Ecto neural progenitor cell (in vitro differentiated cells): ENCODE results near the gene CARD16.
"Not testable (repeated sequence)": the region's sequence is repeated elsewhere in the genome, so short reads cannot be mapped to it uniquely, and the experiment has no call there.

Experiments
- DNase-seq: peaks from one replicate; pipeline ENCODE4 v3.0.0-alpha.2; 2018; ENCODE audit warnings: low spot score

CARD16 gene

DNA sequence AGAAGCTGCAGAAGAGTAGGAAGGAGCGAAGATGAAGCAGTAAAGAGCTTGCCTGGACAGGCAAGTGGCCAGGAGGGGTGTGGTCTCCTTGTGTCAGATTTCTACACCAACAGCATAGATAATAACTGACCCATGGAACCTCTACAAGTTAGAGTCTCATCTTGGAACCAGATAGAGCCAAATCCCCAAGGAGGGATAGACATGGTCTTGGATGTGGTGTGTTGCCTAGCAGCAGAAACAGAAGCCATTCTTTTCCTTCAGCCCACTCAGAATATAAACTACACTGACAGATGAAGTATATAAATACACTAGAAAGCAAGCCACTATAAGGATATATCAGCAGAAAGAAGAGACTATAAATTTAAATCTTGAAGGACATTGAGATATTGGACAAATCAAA lies 4.3 kb upstream of the CARD16 start:
- no peak for DNase-seq

DNA sequence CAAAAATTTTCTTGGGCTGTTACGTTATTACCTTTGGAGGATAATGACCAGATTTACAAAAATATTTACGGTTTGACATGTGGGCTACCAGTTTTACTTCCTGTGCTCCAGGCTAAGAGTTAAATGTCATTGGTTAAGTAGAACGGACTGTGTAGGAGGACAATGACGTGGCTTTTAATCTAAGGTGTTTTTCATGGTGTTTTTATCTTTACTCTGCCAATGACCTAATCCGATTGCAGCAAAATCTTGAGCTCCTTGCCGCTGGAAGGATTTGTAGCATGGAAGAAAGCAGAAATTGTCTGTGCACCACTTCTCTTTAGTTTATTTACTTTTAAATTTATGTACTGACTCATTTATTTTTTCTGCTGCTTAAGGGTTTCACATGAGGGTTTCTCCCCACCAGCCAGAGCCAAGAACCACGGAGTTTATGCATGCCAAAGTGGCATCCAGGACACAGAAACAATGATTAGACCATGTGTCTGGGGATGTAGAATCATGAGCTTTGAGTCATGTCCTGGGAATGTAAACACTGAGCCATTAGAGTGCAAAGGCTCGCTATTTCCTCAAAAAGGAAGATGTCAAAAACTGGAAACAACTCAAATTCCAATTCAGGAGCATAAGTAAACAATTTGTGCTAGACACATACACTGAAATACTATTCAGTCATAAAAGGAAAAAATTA lies 1.9 kb upstream of the CARD16 start:
- no peak for DNase-seq

DNA sequence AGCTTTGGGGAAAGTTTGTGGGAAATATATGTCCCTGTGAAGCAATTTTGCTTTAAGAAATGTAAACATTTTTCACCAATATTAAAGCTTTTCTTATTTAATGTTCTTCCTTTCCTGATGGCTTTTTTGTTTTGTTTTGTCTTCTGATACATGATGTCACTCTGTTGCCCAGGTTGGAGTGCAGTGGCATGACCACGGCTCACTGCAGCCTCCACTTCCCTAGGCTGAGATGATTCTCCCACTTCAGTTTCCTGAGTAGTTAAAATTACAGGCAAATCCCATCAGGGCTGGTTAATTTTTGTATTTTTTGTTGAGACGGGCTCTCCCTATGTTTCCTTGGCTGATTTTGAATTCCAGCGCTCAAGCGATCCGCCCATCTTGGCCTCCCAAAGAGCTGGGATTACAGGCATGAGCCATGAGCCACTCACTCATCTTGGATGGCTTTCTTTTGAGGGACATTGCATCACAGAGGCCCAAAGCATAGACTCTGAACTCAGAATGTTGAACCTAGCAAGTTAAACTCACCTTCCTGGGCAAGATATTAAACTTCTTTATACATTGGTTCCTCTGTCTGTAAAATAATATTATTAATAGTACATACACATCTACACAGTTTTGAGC lies 651 bp upstream of the CARD16 start:
- no peak for DNase-seq

DNA sequence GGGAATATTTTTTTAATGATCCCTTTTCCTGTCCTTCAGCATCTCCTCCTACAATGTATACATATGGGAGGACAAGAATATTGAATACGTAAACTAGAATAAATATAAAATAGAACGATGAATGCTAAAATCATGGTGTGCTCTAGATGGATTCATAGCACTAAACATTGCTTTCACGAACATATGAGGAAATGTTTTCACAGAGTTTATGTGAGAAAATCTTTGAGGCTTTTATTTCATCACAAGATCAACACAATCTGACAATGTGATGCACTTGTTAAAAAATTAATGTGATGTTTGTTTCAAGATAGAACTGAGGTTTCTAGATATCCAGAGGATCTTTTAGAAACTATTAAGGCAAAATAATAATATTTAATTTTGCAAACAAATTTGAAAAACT lies 3.0 kb downstream of the CARD16 start:
- DNase-seq: no peak

DNA sequence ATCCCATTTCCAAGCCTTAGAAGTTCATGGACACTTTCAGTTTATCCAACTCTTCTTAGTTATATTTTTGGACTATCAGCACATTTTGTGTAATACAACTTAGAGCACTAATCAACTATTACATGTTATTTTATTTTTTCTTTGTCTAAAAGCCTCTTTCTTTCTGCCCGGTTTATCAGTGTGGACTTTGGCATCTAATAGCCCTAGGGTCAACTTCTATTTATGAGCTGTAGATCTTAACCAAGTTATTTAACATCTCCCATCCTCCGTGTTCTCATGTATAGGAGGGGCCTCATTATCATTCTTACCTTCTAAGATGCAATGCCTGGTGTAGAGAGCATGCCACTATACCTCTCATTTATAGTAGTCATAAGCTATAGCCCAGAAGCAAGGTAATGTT lies 4.4 kb downstream of the CARD16 start:
- no peak for DNase-seq

DNA sequence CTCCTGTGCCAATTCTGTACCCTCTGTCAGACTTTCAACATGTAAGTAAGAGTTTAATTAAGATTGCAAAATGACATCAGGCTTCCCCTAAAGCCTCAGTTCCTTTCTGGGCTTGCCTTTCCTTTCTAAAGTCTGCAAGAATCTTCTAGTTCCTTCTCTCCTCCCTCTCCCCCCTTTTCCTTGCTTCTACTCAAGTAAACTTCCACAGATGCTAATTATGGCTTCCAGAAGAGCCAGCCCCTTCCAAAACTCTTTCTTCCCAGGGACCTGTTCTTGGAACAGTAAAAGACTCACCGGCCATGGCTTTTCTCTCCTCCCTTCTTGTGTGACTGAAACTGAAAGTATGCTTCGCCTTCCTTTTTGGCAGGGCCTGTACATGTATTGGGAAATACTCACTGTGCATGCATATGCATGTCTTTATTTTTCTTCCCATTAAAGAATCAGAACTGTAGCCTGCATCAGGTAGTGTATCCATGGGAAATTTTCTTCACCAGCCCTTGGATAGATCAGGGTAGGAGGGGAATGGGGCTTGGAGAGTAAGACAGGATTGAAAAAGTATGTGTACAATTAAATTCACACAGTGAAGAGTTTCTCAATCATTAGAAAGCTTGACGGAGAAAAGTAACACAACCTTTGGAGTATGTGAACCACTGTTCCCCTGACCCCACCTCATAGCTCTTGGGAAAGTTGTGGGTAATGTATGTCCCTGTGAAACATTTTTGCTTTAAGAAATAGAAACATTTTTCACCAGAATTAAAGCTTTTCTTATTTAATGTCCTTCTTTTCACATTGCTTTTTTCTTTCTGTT lies 10.1 kb downstream of the CARD16 start, which contains the start of gene CASP1:
Gene CASP1, minus strand, starts transcription at position 332 of the 808 bp plus-strand sequence. Its CDS starts 31 bp downstream, at position 301.
- DNase-seq: no peak

DNA sequence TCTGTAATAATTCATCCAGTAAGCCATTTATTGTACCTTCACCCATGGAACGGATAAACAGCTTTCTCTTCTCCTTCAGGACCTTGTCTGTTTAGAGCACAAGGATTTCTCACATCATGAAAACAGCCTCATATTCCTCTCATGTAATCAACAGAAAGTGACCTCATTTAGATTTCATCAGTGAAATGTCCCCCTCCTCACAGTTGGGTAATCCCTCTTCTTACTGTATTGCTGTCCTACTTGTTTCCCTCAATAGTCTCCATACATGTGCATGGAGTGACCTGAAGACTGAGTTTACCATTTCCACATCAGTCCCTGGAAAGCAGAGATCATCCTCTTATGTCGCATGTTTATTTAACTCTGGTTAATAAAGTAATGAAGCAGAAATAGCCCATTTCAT lies 10.7 kb downstream of the CARD16 start:
- DNase-seq: not testable (repeated sequence)

DNA sequence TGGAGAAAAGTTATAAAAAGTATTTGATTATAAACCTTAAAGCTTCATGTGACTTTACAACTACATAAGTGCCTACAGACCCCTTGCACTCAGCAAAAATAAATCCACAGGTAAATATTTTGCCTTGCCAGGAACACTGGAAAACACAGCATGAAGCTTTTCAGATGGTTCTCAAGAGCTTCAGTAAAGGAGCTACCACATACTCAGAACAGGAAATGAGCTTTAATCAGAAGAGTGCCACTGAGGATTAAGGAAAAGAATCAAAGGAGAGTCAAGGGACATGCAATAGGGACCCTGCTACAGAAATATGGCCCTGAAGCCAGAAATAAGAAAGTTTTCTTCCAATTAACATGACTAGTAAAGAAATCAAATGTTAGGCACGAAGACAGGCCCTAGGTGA lies 11.4 kb downstream of the CARD16 start:
- no peak for DNase-seq

DNA sequence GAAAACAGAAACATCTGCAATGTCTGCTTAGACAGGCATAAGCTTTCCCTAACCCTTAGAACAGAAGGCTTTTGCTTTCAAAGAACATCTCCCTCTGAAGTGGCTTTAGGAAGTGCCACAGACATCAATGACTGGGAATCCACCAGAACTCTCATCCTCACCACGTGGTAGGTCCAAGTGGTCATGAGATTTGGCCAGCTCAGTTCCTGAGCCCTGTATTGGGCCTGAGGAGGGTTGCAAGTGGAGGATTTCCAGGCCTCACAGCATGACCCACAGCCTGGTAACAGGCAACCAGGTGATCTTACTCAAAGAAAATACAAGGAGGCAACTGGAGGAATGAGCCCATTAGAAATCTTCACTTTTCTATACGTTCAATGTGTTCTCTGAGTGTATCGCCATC lies 11.8 kb downstream of the CARD16 start:
- no peak for DNase-seq

DNA sequence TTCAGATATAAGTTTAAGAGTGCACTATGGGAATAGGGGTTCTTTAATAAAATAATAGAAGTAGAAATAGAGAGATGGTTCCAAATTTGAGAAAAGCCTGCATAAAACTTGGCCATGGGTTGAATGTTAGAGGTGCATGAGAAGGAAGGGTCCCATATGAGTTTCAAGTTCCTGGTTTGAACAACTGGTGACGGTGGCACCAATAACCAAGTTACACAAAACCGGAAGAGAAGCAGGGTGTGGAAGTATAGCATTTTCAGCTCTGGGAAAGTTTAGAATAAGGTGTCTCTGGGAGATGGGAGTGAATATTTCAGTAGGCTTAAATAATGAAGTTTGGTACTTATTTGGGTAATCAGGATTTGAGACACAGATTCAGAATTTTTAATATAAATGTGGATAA lies 12.6 kb downstream of the CARD16 start:
- DNase-seq: no peak

DNA sequence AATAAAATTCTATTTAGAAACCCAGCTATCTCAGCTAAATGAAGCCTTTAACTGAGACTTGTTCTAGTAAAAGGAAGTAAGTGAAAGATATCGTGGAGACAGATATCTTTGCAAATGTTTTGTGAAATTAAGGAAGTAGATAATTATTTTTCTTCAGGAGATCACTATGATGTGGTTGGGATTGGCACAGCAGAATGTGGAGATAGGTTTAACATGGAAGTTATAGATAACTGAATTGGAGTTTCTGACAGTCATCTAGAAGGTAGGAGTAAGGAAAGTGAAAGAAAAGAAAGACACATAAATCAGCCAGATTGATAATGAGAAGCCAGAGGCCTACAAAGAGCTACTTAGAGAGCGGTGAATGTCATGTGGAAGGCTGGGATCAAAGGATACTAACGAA lies 17.5 kb downstream of the CARD16 start:
- no peak for DNase-seq

DNA sequence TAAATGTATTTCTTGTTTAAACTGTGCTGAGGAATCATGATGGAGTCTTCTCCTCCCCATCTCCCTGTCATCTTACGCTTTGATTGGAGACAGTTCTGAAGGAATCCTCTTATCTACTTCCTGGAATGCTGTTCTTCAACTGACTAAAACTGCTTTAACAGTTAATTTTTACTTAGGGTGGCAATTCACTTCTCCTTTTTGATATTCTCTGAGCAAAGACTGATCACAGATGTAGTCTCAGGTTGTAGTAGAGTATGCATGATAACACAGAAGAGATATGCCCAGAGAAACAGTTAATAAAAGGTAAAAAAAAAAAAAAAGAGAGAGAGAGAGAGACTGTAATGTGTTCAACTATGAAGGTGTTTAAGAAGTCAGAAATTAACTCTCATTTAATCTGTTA lies 20.7 kb downstream of the CARD16 start:
- DNase-seq: no peak

DNA sequence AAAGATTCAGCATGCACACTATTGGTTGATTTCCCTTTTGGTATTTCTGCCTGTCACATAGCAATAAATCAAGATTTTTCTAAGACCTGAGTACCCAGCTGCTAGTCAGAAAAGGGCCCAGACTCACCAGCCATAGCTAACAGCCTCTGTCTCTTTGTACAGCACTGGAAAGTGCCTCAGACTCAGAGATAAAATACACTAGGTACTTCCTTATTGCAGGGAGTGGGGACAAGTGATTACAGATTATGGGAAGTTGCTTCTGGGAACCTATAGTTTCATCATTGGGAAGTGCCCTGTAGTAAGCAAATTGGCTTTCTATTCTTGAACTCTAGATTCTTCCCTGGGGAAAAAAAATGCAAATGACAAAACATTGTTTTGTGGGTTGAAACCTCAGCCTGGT lies 22.1 kb downstream of the CARD16 start, which contains the start of gene CASP5:
Gene CASP5, minus strand, starts transcription at position 166 of the 400 bp plus-strand sequence. Its CDS starts 32 bp downstream, at position 134.
- no peak for DNase-seq

DNA sequence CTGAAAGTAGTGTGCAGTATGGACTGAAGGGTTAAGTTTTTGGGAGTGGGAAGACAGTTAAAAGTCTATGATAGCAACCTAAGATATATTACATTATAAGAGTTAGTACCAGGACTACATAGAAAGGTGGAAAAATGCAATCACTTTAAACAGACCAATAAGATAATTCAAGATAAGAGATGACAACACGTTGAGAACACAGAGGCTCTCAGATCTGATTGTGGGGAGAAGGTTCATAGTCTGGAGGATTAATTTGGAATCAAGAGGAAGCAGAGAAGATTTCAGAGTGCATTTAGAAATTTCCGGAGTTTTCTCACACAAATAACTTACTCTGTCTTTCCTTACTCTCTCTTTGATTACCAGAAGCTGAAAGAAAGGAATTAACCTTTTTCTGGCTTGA lies 22.6 kb downstream of the CARD16 start:
- DNase-seq: no peak

DNA sequence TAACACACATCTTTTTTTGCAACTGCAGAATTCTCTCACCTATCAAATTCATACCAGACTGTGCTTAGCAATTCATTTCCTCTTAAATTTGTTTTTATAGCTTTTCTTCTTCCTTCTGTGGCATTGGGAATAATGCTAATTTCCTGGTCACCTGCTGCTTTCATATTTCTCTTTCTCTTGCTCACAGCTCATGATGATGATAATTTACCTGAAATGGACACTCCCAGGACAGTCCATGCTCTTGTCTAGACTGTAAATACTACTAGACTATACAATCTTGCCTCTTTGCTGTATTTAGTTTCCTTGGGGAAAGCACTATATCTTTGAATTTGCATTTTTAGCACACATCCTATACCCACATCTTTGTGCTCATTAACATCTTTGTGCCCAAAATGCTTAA lies 37.7 kb downstream of the CARD16 start:
- no peak for DNase-seq

DNA sequence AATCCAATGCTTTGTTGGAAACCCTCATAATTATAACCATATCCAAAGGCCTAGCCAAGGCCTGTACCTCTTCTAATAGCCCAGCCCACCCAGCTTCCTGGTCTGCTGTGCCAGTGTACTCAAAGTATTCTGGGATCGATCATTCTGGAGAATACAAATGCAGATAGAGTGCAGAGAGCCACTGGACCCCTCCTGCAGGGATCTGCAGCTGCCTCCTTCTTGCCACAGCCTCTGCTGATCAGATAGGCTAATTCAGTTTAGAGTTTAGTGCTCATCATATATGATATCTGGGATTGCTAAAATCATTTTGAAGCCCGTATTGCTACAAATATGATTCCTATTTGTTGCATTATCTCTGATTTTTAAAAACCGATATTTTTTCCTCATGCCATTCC lies 39.7 kb downstream of the CARD16 start:
- no peak for DNase-seq

DNA sequence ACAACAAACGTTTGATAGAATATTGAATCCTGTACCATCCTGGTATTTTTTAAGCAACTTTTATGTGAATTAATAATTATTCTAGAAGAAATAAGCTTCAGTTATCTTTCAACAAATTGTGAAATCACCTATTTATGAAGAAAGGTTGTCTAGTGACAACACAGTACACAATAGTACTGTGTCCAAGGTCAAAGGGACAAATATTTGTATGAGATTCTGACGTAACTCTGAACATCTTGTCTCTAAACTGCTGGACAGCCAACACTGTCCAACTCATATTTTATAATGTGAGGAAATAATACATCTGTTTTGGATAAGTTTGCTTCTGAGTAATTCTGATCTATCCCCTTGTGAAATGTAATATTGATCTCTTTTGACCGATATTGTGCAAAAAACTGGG lies 41.1 kb downstream of the CARD16 start:
- DNase-seq: no peak

DNA sequence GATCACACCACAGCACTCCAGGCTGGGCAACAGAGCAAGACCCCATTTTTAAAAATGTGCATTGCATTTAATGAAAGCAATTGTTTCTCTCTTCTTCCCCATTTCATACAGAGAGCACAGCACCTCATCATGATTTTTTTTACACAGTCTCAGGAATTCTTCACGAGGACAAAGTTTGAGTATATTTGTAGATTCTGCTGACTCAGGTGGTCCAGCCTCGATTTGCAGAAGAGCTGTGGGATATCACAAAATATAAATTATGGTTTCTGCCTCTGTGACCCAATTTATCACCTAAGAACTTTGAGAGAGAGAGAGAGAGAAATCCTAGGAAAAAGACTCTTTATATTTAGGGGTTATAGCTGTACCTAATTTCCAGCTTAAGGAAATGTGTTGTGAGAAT lies 42.0 kb downstream of the CARD16 start:
- DNase-seq: no peak

DNA sequence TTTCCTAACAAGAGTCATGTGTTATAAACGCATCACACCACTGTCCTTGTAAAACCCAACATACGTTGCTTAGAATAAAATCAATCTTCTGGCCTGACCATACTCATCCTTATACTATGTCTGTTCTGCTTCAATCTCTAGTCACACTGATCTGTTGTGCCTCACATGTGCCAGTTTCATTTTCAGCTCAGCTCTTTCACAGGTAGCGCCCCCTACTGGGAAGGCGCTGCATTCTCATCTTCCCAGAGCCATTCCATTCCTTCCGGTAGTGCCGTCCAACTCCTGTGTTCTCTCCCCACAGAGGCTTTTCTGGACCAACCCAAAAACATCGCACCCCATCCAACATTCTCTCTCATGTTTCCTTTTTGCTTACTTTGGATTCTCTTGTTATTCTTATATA lies 44.3 kb downstream of the CARD16 start:
- peak; percentile 47 for DNase-seq

DNA sequence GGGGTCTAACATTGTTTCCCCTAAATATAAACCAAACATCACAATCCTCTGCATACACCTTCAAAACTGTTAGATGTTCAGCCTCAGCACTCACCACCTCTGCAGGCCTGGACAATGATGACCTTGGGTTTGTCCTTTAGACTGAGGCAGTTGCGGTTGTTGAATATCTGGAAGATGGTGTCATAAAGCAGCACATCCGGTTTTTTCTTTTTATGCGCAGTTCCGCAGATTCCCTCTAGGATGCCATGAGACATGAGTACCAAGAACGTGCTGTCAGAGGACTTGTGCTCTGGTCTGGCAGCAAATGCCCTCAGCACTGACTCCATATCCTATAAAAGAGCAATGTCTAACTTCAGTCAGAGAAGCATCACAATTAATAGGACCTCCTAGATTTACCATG lies 45.0 kb downstream of the CARD16 start:
- peak; percentile 34 for DNase-seq

DNA sequence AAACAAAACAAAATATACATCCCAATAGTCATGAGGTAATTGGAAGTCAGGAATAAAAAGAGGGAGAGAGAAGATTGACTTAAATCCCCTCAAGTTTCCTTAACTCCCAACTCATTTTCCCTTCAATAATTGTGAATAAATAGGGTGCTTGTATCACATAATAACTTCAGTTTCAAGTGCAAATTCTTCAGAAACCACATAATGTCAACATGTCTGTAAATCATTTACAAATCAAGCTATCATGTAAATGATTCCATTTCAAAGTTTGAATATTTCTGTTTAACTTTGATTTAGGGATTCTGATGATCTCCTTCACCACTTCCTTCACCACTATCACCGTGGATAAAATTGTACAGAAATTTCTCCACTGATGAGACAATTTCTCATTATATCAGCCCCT lies 45.4 kb downstream of the CARD16 start:
- DNase-seq: no peak

DNA sequence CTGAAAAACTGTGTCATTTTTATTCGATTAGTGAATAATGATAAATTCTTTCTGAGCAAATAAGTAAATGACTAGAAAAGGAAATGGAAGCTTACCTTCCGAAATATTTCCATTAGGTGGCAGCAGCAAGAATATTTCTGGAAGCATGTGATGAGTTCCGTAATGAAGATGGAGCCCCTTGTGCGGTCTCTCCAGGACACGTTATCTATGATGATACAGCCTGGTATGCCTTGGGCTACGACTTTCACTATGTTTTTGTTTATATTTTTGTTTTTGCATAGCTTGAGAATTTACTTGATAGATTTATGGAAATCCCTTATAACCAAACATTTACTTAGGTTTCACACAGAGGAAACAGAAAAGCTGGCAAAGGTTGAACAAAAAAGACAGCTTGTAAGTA lies 47.8 kb downstream of the CARD16 start:
- no peak for DNase-seq

DNA sequence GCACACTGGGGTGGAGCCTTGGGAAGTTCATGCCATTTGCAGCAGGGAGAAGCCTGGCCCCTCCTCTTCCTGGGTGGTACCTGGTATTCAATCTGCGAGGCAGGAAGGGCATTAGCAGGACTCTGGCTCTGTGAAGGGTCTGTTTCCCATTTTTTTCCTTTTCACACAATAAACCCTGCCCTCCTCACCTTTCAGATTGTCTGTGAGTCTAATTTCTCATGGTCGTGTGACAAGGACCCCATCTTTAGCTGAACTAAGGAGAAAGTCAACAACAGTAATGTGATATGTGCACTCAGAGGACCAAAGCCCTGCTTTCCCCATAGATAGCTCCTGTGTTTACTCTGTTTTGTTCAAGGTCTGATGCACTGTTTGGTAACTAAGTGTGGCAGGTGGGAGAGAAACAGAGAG lies 50.1 kb downstream of the CARD16 start:
- DNase-seq: no peak
